Mammary epithelial cell (primary cell): ENCODE results near the gene NOSTRIN.

Experiments used
- EZH2 ChIP-seq: IDR thresholded peaks from 2 replicates; pipeline ENCODE4 v1.6.1; 2012; ENCODE audit warnings: low read length, inconsistent platforms, borderline replicate concordance
- TF ChIP-seq, protein P1 (sequence below), 2 donors: IDR thresholded peaks in 1 of 2; conservative IDR thresholded peaks in 1 of 2; 2 replicates each; pipeline ENCODE4 v1.5.1; 2011 to 2012; ENCODE audit warnings: inconsistent platforms in 2 of 2, low read length in 2 of 2, mild to moderate bottlenecking in 2 of 2, control low read depth in 1 of 2, low read depth in 1 of 2; ENCODE audit not compliant: insufficient read depth in 1 of 2; ENCODE audit errors: extremely low read depth in 1 of 2

DNA sequence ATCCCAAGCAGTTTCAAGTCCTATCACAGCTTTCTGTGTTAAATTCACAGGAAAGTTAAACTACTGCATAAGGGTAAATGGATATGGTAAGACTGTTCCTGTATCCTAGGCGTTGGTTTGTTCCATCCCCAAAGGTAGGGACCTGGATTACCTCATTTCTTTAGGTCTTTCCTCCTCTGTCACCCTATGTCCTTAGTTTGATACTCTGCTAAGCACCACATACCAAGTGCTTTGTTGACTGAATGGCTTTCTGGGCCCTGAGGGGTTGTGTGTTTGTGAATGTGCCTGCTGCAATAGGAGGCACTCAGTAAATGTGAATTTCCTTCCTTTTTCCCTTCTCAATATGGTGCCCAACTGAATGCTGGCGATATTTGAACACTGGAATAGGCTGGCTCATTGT is 7.8 kb downstream of the NOSTRIN start:
- TF ChIP-seq, protein P1, sequence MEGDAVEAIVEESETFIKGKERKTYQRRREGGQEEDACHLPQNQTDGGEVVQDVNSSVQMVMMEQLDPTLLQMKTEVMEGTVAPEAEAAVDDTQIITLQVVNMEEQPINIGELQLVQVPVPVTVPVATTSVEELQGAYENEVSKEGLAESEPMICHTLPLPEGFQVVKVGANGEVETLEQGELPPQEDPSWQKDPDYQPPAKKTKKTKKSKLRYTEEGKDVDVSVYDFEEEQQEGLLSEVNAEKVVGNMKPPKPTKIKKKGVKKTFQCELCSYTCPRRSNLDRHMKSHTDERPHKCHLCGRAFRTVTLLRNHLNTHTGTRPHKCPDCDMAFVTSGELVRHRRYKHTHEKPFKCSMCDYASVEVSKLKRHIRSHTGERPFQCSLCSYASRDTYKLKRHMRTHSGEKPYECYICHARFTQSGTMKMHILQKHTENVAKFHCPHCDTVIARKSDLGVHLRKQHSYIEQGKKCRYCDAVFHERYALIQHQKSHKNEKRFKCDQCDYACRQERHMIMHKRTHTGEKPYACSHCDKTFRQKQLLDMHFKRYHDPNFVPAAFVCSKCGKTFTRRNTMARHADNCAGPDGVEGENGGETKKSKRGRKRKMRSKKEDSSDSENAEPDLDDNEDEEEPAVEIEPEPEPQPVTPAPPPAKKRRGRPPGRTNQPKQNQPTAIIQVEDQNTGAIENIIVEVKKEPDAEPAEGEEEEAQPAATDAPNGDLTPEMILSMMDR (conservative IDR thresholded peaks at IDR 0.05 in 1 of 2, IDR thresholded peaks at IDR 0.05 in 1 of 2; ENCODE audit: extremely low read depth in 1 of 2, insufficient read depth in 1 of 2, low read depth in 1 of 2, low read length in 2 of 2): no peak
- no peak for TF ChIP-seq EZH2
